H4 (cell line): ENCODE measurements around the gene SLC9B1. TPM values are rescaled to one million over a fixed set of nuclear protein-coding genes. Genes with fewer than 3 reads are reported as not detected.
"Not testable (repeated sequence)": the region's sequence is repeated elsewhere in the genome, so short reads cannot be mapped to it uniquely, and the experiment has no call there.

Experiments
- DNase-seq: peaks from one replicate; pipeline ENCODE4 v3.0.0-alpha.2; 2015; ENCODE audit warnings: low spot score
- total RNA-seq: library from RNA; depleted of rRNA; stranded (reverse); fragments of >200 nt; shearing (Covaris generic); gene quantifications from 2 replicates; pipeline ENCODE4 v1.2.3, GENCODE V29; 2014; rRNA removed

The SLC9B1 gene
- total RNA-seq, 1 experiment from 2014 or later: not detected

- not testable (repeated sequence) for DNase-seq
Measured at GRCh38 chr4:102878349-102878748, 141.2 kb downstream of the SLC9B1 start.

DNA sequence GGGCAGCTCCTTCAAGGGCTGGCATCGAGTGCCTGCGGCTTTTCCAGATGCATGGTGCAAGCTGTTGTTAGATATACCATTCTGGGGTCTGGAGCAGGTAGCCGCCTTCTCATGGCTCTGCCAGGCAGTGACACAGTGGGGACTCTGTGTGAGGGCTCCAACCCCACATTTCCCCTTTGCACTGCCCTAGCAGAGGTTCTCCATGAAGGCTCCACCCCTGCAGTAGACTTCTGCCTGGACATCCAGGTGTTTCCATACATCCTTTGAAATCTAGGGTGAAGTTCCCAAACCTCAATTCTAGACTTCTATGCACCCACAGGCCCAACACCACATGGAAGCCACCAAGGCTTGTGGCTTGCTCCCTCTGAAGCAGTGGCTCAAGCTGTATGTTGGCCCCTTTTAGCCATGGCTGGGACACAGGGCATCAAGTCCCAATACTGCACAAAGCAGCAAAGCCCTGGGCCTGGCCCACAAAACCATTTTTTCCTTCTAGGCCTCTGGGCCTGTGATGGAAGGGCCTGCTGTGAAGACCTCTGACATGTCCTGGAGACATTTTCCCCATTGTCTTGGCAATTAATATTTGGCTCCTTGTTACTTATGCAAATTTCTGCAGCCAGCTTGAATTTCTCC, 141.9 kb downstream of the SLC9B1 start:
- not testable (repeated sequence) for DNase-seq

- peak; percentile 9 for DNase-seq
Measured at GRCh38 chr4:102871772-102872171, 147.7 kb downstream of the SLC9B1 start.

- no peak for DNase-seq
Measured at GRCh38 chr4:102869569-102870197, 149.8 kb downstream of the SLC9B1 start.

DNA sequence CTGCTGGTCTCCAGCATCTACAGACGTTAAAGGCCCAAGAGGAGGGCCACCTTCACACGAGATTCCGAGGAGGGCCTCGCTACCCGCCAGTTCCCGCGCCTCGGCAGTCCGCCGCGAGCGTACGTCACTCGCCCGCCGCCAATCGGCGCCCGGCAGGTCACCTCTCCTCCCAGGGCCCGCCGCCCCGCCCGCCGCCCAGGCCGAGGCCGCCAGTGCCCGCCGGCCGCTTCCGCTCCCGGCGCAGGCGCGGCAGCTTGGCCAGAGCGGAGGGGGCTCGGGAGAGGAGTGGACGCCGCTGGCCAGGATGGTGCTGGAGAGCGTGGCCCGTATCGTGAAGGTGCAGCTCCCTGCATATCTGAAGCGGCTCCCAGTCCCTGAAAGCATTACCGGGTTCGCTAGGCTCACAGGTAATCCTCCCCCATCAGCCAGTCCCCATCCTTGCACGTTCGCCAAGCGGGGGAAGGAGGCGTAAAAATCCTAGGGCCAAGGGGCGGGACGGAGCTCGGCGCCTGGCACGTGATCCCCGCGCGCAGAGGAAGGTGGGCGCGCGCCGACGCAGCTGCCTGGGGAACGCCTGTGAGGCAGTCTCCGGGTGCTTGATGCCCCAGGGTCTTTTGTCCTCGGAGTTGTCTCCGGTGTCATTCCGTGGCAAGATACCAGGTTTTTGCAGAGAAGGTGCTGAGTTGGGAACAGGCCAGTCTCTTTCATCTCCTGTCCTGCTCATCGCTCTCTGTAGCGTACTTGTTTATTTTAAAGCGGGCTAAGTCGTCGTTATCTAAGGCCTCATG, 150.5 kb downstream of the SLC9B1 start, which contains the start of gene CISD2:
Gene CISD2, plus strand, starts transcription at position 212 of the 788 bp plus-strand sequence. Its CDS starts 93 bp downstream, at position 305.
- peak; percentile 87 for DNase-seq

- no peak for DNase-seq
Measured at GRCh38 chr4:102868153-102868780, 151.2 kb downstream of the SLC9B1 start.

DNA sequence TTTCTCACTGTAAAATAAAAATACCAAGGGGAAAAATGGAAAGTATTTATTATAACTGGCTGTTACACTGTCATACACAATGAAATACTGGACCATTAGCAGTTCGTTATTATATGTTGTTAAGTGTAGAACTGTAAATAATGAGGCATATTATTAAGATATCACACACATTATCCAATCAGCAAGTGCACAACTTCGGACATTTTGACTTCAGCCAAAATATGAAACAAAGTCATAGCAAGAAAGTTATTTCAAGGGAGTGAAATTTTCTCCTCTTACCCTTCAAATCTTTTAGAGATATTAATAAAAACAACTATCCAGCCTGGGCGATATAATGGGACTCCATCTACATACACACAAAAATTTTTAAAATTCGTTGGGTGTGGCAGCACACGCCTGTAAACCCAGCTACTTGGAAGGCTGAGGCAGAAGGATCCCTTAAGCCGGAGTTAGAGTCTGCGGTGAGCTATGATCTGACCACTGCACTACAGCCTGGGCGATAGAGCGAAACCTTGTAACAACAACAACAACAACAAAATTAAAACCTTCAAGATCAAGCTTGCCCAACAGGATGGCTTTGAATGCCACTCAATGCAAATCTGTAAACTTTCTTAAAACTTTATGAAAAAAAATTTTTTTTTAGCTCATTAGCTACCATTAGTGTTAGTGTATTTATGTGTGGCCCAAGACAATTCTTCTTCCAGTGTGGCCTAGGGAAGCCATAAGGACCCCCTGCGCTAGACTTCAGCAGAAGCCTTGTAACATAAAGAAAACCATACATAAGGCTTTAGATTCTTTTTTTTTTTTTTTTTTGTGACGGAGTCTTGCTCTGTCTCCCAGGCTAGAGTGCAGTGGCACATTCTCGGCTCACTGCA, 152.0 kb downstream of the SLC9B1 start:
- DNase-seq: no peak

DNA sequence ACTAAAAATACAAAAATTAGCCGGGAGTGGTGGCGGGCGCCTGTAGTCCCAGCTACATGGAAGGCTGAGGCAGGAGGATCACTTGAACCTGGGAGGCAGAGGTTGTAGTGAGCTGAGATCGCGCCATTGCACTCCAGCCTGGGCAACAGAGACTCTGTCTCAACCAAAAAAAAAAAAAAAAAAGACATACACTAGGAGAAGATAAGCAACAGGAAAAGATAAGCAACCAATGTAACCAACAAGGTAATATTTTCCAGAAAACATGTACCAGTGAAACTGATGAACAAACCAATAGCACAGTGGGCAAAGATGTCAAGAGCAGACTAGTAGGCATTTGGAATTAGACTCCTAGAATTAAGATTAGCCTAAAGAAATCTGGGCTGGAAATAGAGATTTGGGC, 154.2 kb downstream of the SLC9B1 start:
- not testable (repeated sequence) for DNase-seq

- DNase-seq: no peak
Measured at GRCh38 chr4:102862747-102863146, 156.8 kb downstream of the SLC9B1 start.

- no peak for DNase-seq
Measured at GRCh38 chr4:102862016-102862415, 157.5 kb downstream of the SLC9B1 start.

DNA sequence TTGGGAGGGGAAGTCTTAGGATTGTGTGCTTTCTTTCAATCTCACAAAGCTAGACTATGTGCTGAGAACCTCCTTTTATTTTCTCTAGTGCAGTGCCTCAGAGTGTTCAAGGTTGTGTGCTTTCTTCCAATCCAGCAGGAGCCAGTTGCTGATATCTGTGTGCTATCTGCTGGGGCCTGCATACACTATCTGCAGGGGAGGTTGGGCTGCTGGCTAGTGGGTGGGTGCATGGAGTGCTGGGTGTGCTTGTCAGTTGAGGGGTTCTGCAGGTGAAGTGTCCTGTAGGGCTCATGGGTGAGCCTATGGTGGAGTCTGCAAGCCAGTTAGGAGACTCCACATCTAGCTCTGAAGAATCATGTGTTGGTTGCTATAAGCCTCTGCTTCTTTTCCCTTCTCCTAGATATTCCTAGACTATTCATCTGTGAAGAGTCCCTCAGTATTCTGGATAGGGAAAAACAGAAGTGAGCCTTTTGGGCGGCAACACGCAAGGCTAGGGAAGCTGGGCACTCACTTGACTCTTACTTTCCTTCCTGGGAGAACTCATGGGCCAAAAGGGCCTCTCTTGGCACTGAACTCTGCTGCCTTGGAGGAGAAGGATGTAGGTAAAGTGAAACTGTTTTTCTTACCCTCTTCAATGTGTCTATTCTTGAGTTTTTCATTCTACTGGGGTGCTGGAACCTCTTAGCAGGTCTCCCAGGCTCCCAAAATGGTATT, 158.7 kb downstream of the SLC9B1 start:
- DNase-seq: no peak

DNA sequence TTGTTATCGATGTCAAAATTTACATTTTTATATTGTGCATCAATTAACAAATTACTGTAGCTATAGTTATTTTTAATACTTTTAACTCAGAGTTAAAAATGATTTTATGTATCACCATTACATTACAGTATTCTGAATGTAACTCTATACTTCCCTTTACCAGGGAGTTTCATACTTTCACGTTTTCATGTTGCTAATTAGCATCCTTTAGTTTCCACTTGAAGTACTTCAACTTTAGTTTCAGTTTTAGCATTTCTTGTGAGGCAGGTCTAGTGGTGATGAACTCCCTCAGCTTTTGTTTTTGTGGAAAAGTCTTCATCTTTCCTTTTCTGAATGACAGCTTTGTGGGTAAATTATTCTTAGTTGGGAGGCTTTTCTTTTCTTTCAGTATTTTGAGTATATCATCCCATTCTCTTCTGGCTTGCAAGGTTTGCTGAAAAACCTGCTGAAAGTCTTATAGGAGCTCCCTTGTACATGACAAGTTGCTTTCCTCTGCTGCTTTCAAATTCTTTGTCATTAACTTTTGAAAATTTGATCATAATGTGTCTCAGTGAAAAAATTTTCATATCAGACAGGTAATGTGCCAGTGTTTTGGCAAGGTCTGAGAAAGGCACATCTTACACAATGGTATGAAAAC, 160.6 kb downstream of the SLC9B1 start:
- DNase-seq: no peak

Other genes with a start within 250 kb of the SLC9B1 start
- gene UBE2D3, start 192.2 kb downstream of the SLC9B1 start, total RNA-seq: 438 and 525 TPM in 2 replicates
- gene CISD2, start 150.7 kb downstream of the SLC9B1 start, total RNA-seq: 58.9 and 69.2 TPM in 2 replicates
- 13.5 and 13.8 TPM in 2 replicates for gene SLC9B2, start 57.1 kb upstream of the SLC9B1 start, total RNA-seq
- gene BDH2, start 80.1 kb upstream of the SLC9B1 start, total RNA-seq: 42.0 and 49.3 TPM in 2 replicates
- 14.8 and 17.0 TPM in 2 replicates for gene CENPE, start 178.6 kb upstream of the SLC9B1 start, total RNA-seq